Astrocyte (in vitro differentiated cells and primary cell): Measurements from ENCODE around the gene NXN.

Experiments
- CTCF ChIP-seq: IDR thresholded peaks from 2 replicates; pipeline ENCODE4 v1.5.1; 2011; ENCODE audit warnings: low read depth, mild to moderate bottlenecking, inconsistent platforms, low read length, moderate library complexity; ENCODE audit not compliant: insufficient read depth
- EZH2 ChIP-seq: IDR thresholded peaks from 2 replicates; pipeline ENCODE4 v1.6.1; 2012; ENCODE audit warnings: mild to moderate bottlenecking, low read length, inconsistent platforms; ENCODE audit not compliant: insufficient read depth

- TF ChIP-seq CTCF, result no peak
- no peak for TF ChIP-seq EZH2
These were observed 26.5 kb upstream of the NXN start for GRCh38 chr17:1006054-1006453.
